HG03439 (cell line): ENCODE measurements around the gene TMEM128.
"Not testable (repeated sequence)": the region's sequence is repeated elsewhere in the genome, so short reads cannot be mapped to it uniquely, and the experiment has no call there.

ENCODE experiments used
- ATAC-seq: cut with Tn5 transposase; IDR thresholded peaks from one replicate; pipeline ENCODE4 v1.9.1; 2021; ENCODE audit warnings: mild to moderate bottlenecking, moderate library complexity; ENCODE audit not compliant: unreplicated experiment

Gene TMEM128

GRCh38 chr4:4202510-4202909 is 45.5 kb downstream of the TMEM128 start:
- no peak for ATAC-seq

- no peak for ATAC-seq
Observed at GRCh38 chr4:4200624-4201023, 47.4 kb downstream of the TMEM128 start.

- ATAC-seq = no peak
Observed at GRCh38 chr4:4195354-4195753, 52.7 kb downstream of the TMEM128 start.

GRCh38 chr4:4188557-4188956 is 59.5 kb downstream of the TMEM128 start:
- ATAC-seq = not testable (repeated sequence)
